ENCODE measurements around the gene IL18.
A peak's percentile ranks its signal among the peaks of the same experiment; 100 is the strongest.
"Not testable (repeated sequence)": the region's sequence is repeated elsewhere in the genome, so short reads cannot be mapped to it uniquely, and the experiment has no call there.

The IL18 gene

GRCh38 chr11:112115386-112115785 lies 48.5 kb downstream of the IL18 start:
- DNase-seq: no peak

GRCh38 chr11:112114460-112114859 lies 49.4 kb downstream of the IL18 start:
- DNase-seq: no peak

- peak; percentile 72 for DNase-seq
These were observed 50.1 kb downstream of the IL18 start for GRCh38 chr11:112113539-112114457.

GRCh38 chr11:112106070-112106469 lies 57.8 kb downstream of the IL18 start:
- DNase-seq: no peak

- peak; percentile 62 for DNase-seq
These were observed 60.4 kb downstream of the IL18 start for GRCh38 chr11:112103446-112103845.

- no peak for DNase-seq
These were observed 63.4 kb downstream of the IL18 start for GRCh38 chr11:112100462-112100861.

- no peak for DNase-seq
These were observed 66.0 kb downstream of the IL18 start for GRCh38 chr11:112097734-112098528.

GRCh38 chr11:112096194-112096593 lies 67.7 kb downstream of the IL18 start:
- DNase-seq: no peak

GRCh38 chr11:112095302-112095701 lies 68.6 kb downstream of the IL18 start:
- not testable (repeated sequence) for DNase-seq
